HG02759 (cell line): ENCODE data around the gene EIF2A.
A peak's percentile ranks its signal among the peaks of the same experiment; 100 is the strongest.

Experiments
- ATAC-seq: cut with Tn5 transposase; IDR thresholded peaks from one replicate; pipeline ENCODE4 v1.9.1; 2021; ENCODE audit warnings: mild to moderate bottlenecking, moderate library complexity; ENCODE audit not compliant: unreplicated experiment

Gene EIF2A

DNA sequence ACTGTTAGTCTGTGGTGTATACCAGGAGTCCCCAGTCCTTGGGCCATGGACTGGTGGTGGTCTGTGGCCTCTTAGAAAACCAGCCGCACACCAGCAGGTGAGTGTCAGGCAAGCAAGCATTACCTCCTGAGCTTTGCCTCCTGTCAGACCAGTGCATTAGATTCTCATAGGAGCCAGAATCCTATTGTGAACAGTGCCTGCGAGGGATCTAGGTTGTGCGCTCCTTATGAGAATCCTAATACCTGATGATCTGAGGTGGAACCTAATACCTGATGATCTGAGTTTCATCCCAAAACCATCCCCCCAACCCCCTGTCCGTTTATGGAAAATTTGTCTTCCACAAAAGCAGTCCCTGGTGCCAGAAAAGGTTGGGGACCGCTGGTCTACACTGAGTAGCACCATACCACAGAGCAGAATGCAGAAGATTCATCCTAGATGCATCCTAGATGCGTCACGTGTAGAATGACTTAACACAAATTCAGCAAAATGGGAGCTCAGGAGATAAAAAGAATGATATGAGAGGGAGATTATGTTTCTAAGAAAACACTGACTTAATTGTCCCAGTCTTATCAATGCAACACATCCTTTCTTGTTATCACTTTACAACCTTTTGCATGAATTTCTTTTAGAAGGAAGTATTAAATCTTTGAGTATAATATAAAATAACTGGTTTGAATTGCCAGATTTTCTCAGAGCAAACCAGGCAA lies 85.1 kb downstream of the EIF2A start:
- ATAC-seq, result no peak

DNA sequence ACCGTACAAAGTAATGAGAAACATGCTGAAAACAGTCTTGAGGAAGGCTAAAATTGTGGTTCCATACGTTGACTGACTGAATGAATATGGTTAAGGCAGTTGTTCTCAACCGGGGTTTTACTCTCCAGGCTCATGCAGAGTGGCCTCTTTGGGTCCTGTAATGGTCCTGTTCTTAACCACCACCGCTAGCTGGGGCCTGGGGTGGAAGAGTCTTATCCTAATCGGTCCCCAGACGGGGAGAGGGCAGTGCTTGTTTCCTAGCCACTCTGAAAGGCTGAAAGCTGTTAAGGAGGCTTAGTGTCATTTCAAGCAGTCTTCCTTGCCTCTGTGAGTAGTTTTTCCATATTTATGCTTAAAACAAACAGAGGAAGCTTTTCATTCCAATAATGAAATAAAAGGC lies 88.5 kb downstream of the EIF2A start:
- no peak for ATAC-seq

DNA sequence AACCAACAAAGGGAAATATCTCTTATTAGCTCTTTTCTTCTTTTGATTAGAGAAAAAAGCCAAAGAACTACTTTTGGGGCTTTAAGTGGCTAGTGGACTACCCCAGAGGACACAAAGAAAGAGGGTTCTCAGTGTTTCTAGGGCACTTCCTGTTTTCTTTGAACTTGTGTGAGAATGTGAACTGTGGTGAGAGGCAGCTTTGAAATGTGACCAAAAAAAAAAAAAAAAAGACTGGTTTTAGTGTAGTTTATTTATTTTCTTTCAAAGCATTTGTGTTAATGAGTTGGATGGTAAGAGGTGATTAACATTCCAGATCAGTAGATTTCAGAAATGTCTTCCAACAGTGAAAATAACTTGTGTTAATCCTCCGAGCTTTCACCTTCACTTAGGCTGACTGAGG lies 88.9 kb downstream of the EIF2A start:
- peak; percentile 60 for ATAC-seq
